Subcutaneous abdominal adipose tissue (tissue), 5 donors: ENCODE measurements around the gene BRAF.
"Not testable (repeated sequence)": the region's sequence is repeated elsewhere in the genome, so short reads cannot be mapped to it uniquely, and the experiment has no call there.

ENCODE experiments used
- H3K27ac ChIP-seq: one replicate; pipeline ENCODE4 v1.7.0; 2013; ENCODE audit warnings: low read depth, mild to moderate bottlenecking, inconsistent platforms, low read length, moderate library complexity
- H3K27me3 ChIP-seq, 5 donors: one replicate each; pipeline ENCODE4 v1.7.0; 2013; ENCODE audit warnings: low read length in 5 of 5, inconsistent platforms in 1 of 5; ENCODE audit not compliant: control insufficient read depth in 5 of 5, insufficient read depth in 4 of 5
- H3K36me3 ChIP-seq, 5 donors: one replicate each; pipeline ENCODE4 v1.7.0; 2013; ENCODE audit warnings: low read length in 5 of 5; ENCODE audit not compliant: control insufficient read depth in 5 of 5, insufficient read depth in 5 of 5
- H3K4me1 ChIP-seq, 5 donors: one replicate each; pipeline ENCODE4 v1.7.0; 2013; ENCODE audit warnings: low read length in 5 of 5, mild to moderate bottlenecking in 3 of 5, moderate library complexity in 1 of 5; ENCODE audit not compliant: control insufficient read depth in 5 of 5, insufficient read depth in 5 of 5
- H3K4me3 ChIP-seq, 5 donors: one replicate each; pipeline ENCODE4 v1.7.0; 2013; ENCODE audit warnings: low read length in 5 of 5, low read depth in 1 of 5
- H3K9ac ChIP-seq, 5 donors: one replicate each; pipeline ENCODE4 v1.7.0; 2013; ENCODE audit warnings: low read length in 5 of 5, mild to moderate bottlenecking in 4 of 5, moderate library complexity in 3 of 5
- H3K9me3 ChIP-seq, 5 donors: one replicate each; pipeline ENCODE4 v1.7.0; 2013; ENCODE audit warnings: low read length in 5 of 5; ENCODE audit not compliant: control insufficient read depth in 5 of 5
- donor health status: healthy.
- donor health status: healthy.
- donor health status: healthy.
- donor health status: healthy.
- donor health status: healthy.

The BRAF gene

DNA sequence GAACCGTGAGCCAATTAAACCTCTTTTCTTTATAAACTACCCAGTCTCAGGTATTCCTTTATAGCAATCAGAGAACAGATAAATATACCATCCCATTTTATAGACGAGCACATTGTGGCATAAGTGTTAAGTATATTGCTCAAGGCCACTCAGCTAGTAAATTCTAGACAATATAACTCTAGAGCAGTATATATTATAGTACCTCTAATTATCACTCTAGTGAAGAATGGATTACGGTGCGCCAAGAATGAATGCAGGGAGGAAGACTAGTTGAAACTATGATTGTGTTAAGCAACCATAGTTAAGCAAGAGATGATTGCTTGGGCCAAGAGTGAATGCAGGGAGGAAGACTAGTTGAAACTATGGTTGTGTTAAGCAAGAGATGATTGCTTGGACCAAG, 60.9 kb downstream of the BRAF start:
- H3K27ac ChIP-seq, result no peak overlapping the region
- H3K9ac ChIP-seq, result no peak overlapping the region
- no peaks in the 10 kb centered on the region for H3K27me3 ChIP-seq
- H3K4me1 ChIP-seq, result no peaks in the 10 kb centered on the region
- no peak overlapping the region for H3K4me3 ChIP-seq
- no peaks in the 10 kb centered on the region for H3K9me3 ChIP-seq
- no peaks in the 10 kb centered on the region for H3K36me3 ChIP-seq

DNA sequence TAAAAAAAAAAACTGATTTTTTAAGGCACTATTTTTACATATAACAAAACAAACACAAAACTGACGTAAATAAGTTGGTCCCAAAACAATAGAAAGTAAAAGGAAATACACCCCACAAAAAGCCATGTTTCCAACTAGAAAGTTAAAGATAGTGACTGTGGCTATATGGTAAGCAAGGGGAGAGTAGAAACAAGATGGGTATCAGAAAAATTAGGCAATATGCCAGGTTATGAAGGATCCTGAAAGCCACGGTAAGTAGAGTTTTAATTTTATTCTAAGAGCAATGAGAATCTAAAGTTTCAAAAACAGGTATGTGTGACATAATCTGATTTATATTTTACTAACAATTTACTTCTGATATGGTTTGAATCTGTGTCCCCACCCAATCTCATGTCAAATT, 61.5 kb downstream of the BRAF start:
- no peaks in the 10 kb centered on the region for H3K27me3 ChIP-seq
- H3K36me3 ChIP-seq, result no peaks in the 10 kb centered on the region
- H3K4me3 ChIP-seq, result no peak overlapping the region
- H3K4me1 ChIP-seq, result no peaks in the 10 kb centered on the region
- no peak overlapping the region for H3K9ac ChIP-seq
- H3K27ac ChIP-seq, result no peak overlapping the region
- H3K9me3 ChIP-seq, result no peaks in the 10 kb centered on the region

DNA sequence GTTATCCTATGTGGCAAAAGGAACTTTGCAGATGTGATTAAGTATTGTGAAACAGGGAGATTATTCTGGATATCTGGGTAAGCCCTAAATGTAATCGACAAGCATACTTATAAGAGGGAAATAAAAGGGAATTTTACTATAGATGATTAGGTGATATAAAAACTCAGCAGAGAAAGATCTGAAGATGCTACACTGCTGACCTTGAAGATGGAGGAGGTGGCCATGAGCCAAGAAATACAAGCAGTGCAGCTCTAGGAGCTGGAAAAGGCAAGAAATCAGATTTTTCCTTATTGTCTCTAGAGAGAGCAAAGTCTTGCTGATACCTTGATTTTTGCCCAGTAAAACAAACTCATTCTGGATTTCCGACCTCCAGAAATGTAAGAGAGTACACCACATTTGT, 67.7 kb downstream of the BRAF start:
- no peaks in the 10 kb centered on the region for H3K36me3 ChIP-seq
- H3K9me3 ChIP-seq, result no peaks in the 10 kb centered on the region
- H3K27me3 ChIP-seq, result no peaks in the 10 kb centered on the region
- no peak overlapping the region for H3K9ac ChIP-seq
- H3K27ac ChIP-seq, result no peak overlapping the region
- no peaks in the 10 kb centered on the region for H3K4me1 ChIP-seq
- H3K4me3 ChIP-seq, result no peak overlapping the region

DNA sequence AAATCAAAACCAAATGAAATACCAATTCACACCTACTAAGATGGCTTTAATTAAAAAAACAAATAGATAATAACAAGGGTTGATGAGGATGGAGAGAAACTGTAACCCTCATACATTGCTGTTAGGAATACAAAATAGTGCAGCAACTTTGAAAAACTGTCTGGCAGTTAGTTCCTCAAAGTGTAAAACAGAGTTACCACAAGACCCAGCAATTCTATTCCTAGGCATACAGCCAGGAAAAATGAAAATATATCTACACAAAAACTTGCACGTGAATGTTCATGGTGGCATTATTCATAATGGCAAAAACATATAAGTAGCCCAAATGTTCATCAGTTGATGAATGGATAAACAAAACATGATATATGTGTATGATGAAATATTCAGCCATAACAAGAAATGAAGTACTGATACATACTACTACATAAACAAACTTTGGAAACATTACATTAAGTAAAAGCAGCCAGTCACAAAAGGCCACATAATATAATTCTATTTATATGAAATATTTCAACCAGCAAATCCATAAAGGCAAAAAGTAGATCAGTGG, 83.5 kb downstream of the BRAF start:
- no peak overlapping the region for H3K4me3 ChIP-seq
- no peak overlapping the region for H3K9ac ChIP-seq
- H3K36me3 ChIP-seq, result peaks cover 0 to 4% (median 0%) of the 10 kb centered on the region in 5 donors
- H3K27ac ChIP-seq, result no peak overlapping the region
- no peaks in the 10 kb centered on the region for H3K27me3 ChIP-seq
- no peaks in the 10 kb centered on the region for H3K9me3 ChIP-seq
- H3K4me1 ChIP-seq, result peaks cover 0 to 14% (median 2%) of the 10 kb centered on the region in 5 donors

DNA sequence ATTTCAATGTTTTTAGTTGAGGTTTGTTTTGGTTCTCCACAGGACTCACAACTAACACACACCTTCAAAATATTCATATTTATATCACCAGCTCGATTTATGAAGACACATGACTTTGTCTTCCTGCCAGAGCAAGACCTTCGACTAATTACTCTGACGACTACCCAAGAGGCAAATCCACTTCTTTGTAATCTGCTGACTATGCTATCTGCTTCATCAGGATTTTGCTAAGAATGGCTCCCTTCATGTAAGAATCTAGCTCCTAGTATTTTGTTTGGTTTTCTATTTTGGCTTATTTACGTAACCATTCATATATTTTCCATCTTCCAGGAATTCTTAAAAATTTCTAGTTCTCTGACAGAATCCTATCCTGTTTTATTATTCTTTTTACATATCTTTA, 93.0 kb downstream of the BRAF start:
- Histone ChIP-seq H3K27me3 (no peaks in the 10 kb centered on the region), H3K36me3 (peaks cover 17 to 25% (median 17%) of the 10 kb centered on the region in 5 donors), H3K4me1 (no peaks in the 10 kb centered on the region), H3K4me3 (no peak overlapping the region), H3K9ac (no peak overlapping the region), H3K27ac (no peak overlapping the region), H3K9me3 (no peaks in the 10 kb centered on the region)

DNA sequence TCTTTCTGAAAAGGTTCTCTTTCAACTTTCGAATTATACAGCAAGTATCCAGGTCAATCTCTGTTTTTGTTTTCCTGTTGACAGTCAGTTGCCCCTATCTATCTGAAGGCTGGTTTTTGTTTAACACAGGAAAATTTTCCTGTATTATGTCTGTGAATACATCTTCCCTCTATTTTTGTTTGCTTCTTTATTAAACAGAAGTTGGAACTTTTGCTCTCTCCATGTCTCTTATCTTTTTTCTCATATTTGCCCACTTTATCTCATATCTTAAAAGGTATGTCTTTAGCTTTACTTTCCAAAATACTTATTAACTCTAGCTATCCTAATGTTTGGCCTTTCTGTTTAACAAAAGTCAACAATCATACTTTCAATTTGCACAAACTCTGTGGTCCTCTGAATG, 95.0 kb downstream of the BRAF start:
- H3K4me1 ChIP-seq, result no peaks in the 10 kb centered on the region
- H3K27ac ChIP-seq, result no peak overlapping the region
- peaks cover 17 to 30% (median 17%) of the 10 kb centered on the region in 5 donors for H3K36me3 ChIP-seq

DNA sequence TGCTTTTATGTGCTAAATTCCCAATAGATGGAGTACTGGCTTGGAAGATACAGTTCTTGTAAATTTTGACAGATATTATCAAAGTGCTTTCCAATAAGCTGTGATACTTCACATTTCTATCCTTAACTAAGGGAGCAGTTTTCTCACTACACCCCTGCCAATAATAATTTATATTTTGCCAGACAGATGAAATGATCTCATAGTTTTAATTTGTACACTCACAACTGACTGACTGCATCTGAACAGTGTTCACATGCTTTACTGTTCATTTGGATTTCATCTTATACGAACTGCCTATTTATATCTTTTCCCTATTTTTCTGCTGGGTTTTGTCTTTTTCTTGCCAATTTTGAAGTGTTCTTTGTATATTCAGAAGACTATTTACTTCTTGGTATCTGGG, 96.0 kb downstream of the BRAF start:
- Histone ChIP-seq H3K9me3 (no peaks in the 10 kb centered on the region), H3K27me3 (no peaks in the 10 kb centered on the region), H3K36me3 (peaks cover 10 to 23% (median 12%) of the 10 kb centered on the region in 5 donors), H3K9ac (no peak overlapping the region), H3K4me3 (no peak overlapping the region), H3K4me1 (no peaks in the 10 kb centered on the region), H3K27ac (no peak overlapping the region)

More for the DNA sequence above, 95.0 kb downstream of the BRAF start:
- Histone ChIP-seq H3K27me3 (no peaks in the 10 kb centered on the region), H3K9me3 (no peaks in the 10 kb centered on the region), H3K9ac (no peak overlapping the region), H3K4me3 (no peak overlapping the region)

DNA sequence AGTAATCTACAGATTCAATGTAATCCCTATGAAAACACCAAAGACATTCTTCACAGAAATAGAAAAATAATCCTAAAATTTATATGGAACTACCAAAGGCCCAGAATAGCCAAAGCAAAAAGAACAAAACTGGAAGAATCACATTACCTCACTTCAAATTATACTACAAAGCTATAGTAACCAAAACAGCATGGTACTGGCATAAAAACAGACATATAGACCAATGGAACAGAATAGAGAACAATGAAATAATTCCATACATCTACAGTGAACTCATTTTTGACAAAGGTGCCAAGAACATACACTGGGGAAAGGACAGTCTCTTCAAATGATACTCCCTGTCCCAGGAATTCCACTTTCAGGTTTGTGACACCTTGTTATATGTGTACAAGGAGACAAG, 107.3 kb downstream of the BRAF start:
- H3K27ac ChIP-seq, result not testable (repeated sequence)

DNA sequence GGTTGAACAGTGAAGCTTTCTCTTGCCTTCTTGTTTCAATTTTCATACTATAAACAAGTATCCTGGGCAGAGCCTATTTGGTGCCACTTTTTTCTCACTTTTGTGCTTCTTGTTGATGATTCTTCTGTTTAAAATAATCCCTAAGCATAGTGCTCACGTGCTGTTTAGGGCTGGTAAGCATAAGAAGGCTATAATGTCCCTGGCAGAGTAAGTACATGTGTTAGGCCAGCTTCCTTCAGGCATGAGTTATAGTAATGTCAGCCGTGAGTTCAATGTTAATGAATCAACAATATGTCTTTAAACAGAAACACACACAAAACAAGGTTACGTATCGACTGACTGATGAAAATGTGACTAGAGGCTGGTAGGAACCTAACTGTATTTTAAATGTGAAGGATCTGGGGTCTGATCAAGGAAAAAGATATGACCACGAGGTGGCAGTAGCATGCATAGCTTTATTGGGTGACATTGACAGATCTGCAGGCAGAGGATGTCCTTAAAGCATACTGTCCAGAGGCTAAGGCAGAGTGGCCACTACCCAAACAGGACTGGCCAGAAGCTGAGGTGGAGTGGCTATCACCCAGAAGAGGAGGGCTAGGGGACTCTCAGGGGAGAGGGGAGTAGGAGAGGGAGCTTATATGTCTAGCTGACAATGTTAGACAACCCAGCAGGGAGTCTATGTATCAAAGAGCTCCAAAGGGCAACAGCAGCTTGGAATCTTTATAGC, 113.7 kb downstream of the BRAF start:
- Histone ChIP-seq H3K27me3 (no peaks in the 10 kb centered on the region), H3K27ac (no peak overlapping the region), H3K9ac (no peak overlapping the region), H3K4me3 (no peak overlapping the region), H3K9me3 (no peaks in the 10 kb centered on the region), H3K36me3 (peaks cover 0 to 3% (median 0%) of the 10 kb centered on the region in 5 donors), H3K4me1 (peaks cover 0 to 3% (median 0%) of the 10 kb centered on the region in 5 donors)

More for the DNA sequence above, 107.3 kb downstream of the BRAF start:
- not testable (repeated sequence) for H3K36me3 ChIP-seq, H3K9me3 ChIP-seq, H3K27me3 ChIP-seq, H3K4me1 ChIP-seq, H3K4me3 ChIP-seq, H3K9ac ChIP-seq

DNA sequence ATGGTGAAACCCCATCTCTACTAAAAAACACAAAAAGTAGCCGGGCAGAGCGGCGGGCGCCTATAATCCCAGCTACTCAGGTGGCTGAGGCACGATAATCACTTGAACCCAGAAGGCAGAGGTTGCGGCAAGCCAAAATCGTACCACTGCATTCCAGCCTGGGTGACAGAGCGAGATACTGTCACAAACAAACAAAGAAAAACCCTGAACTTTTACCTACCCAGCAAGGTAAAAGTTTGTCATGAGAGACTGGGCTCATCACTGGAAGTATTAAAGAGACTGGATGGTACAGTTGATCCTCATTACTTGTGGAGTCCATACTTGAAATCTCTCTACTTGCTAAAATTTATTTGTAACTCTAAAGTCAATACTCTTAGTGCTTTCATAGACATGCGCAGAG, 114.3 kb downstream of the BRAF start:
- peaks cover 0 to 3% (median 0%) of the 10 kb centered on the region in 5 donors for H3K4me1 ChIP-seq
- no peak overlapping the region for H3K4me3 ChIP-seq
- H3K27ac ChIP-seq, result no peak overlapping the region
- H3K9ac ChIP-seq, result no peak overlapping the region
- H3K9me3 ChIP-seq, result no peaks in the 10 kb centered on the region
- peaks cover 0 to 3% (median 0%) of the 10 kb centered on the region in 5 donors for H3K36me3 ChIP-seq
- H3K27me3 ChIP-seq, result no peaks in the 10 kb centered on the region
